Smooth muscle cell (in vitro differentiated cells): ENCODE results near the gene ATP9B. TPM values are rescaled to one million over a fixed set of nuclear protein-coding genes. Genes with fewer than 3 reads are reported as not detected.

ENCODE experiments used
- DNase-seq: peaks from one replicate; lab custom pipeline; 2025; ENCODE audit not compliant: unreplicated experiment; lab: John Stamatoyannopoulos, UW
- H2AFZ ChIP-seq: fragments of 200-600 bp; sonication (generic); 2 replicates; pipeline ENCODE4 v1.6.0; 2016; ENCODE audit warnings: antibody characterized with exemption, low read depth, mild to moderate bottlenecking
- H3F3A ChIP-seq: fragments of 200-600 bp; sonication (generic); 2 replicates; pipeline ENCODE4 v1.6.0; 2017; ENCODE audit warnings: antibody characterized with exemption, low read depth
- H3K27ac ChIP-seq: fragments of 200-600 bp; sonication (generic); 2 replicates; pipeline ENCODE4 v1.5.1; 2016; ENCODE audit warnings: low read depth, mild to moderate bottlenecking
- H3K27me3 ChIP-seq: fragments of 200-600 bp; sonication (generic); 2 replicates; pipeline ENCODE4 v1.6.1; 2016; ENCODE audit warnings: low read depth, mild to moderate bottlenecking
- H3K36me3 ChIP-seq: fragments of 200-600 bp; sonication (generic); 2 replicates; pipeline ENCODE4 v1.5.1; 2016; ENCODE audit warnings: low read depth
- H3K4me1 ChIP-seq: fragments of 200-600 bp; sonication (generic); 2 replicates; pipeline ENCODE4 v1.5.1; 2016; ENCODE audit warnings: low read depth
- H3K4me2 ChIP-seq: fragments of 200-600 bp; sonication (generic); 2 replicates; pipeline ENCODE4 v1.6.0; 2016; ENCODE audit warnings: mild to moderate bottlenecking
- H3K4me3 ChIP-seq: fragments of 200-600 bp; sonication (generic); 2 replicates; pipeline ENCODE4 v1.5.1; 2016; ENCODE audit warnings: mild to moderate bottlenecking
- H3K79me2 ChIP-seq: fragments of 200-600 bp; sonication (generic); 2 replicates; pipeline ENCODE4 v1.6.0; 2016; ENCODE audit warnings: low read depth, mild to moderate bottlenecking
- H3K9ac ChIP-seq: fragments of 200-600 bp; sonication (generic); 2 replicates; pipeline ENCODE4 v1.6.0; 2016; ENCODE audit warnings: low read depth
- H3K9me3 ChIP-seq: fragments of 200-600 bp; sonication (generic); replicated peaks from 2 replicates; pipeline ENCODE4 v1.5.1; 2016; ENCODE audit warnings: low read depth
- H4K20me1 ChIP-seq: fragments of 200-600 bp; sonication (generic); 2 replicates; pipeline ENCODE4 v1.6.0; 2016; ENCODE audit warnings: low read depth
- WGBS: methylation state at CpG from one replicate; pipeline ENCODE4 v1.1.7; 2016; ENCODE audit warnings: low lambda C conversion rate; 5-methylcytosine and 5-hydroxymethylcytosine counted together
- polyA plus RNA-seq: library from polyadenylated mRNA; unstranded; fragments of >200 nt; fragmentation: Nextera tagmentation; extraction: Ambion mirVana; gene quantifications from 2 replicates; pipeline ENCODE4 v1.2.1, GENCODE V29; 2016
- total RNA-seq: library from RNA; depleted of rRNA; stranded (reverse); fragments of >200 nt; gene quantifications from 2 replicates; pipeline ENCODE4 v1.2.3, GENCODE V29; 2014
- TF ChIP-seq, protein P1 (sequence below): fragments of 200-600 bp; sonication (generic); IDR thresholded peaks from 2 replicates; pipeline ENCODE4 v1.5.1; 2017; ENCODE audit warnings: borderline replicate concordance, mild to moderate bottlenecking, antibody characterized with exemption; ENCODE audit not compliant: insufficient read depth, poor library complexity, severe bottlenecking

The ATP9B gene
- total and polyA plus RNA-seq, 2 experiments from 2014 or later, result 6.1 to 16.4 TPM

DNA sequence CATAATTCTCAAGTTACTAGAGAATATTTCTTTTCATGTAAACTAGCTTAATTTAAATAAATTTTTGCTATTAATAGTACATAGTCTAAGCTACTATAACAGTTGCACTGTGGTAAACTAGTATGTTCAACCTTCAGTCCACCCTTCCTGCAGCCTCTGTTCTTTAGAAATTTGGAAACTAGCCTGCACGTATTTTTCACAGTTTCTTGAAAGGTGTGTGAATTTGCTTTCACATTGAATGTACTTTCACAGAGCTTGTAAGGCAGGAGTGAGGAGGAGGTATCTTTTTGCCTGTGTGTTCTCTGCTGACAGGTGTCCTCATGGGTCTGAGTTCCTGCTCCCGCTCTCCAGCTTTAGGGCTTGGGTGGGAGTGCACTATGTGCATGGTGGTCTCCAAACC lies 117.5 kb downstream of the ATP9B start:
- TF ChIP-seq, protein P1, sequence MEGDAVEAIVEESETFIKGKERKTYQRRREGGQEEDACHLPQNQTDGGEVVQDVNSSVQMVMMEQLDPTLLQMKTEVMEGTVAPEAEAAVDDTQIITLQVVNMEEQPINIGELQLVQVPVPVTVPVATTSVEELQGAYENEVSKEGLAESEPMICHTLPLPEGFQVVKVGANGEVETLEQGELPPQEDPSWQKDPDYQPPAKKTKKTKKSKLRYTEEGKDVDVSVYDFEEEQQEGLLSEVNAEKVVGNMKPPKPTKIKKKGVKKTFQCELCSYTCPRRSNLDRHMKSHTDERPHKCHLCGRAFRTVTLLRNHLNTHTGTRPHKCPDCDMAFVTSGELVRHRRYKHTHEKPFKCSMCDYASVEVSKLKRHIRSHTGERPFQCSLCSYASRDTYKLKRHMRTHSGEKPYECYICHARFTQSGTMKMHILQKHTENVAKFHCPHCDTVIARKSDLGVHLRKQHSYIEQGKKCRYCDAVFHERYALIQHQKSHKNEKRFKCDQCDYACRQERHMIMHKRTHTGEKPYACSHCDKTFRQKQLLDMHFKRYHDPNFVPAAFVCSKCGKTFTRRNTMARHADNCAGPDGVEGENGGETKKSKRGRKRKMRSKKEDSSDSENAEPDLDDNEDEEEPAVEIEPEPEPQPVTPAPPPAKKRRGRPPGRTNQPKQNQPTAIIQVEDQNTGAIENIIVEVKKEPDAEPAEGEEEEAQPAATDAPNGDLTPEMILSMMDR, result no peak
- 92% methylated on average over 2 of the region's 2 CpGs for WGBS
- Histone ChIP-seq H3K9ac (no peak overlapping the region), H3F3A (no peaks in the 10 kb centered on the region), H2AFZ (no peak overlapping the region), H3K79me2 (no peaks in the 10 kb centered on the region), H3K27ac (no peak overlapping the region), H4K20me1 (peaks cover 12% of the 10 kb centered on the region), H3K4me1 (no peaks in the 10 kb centered on the region), H3K36me3 (no peaks in the 10 kb centered on the region), H3K4me2 (no peak overlapping the region), H3K4me3 (no peak overlapping the region), H3K27me3 (no peaks in the 10 kb centered on the region), H3K9me3 (no peaks in the 10 kb centered on the region)
- DNase-seq, result no peak

DNA sequence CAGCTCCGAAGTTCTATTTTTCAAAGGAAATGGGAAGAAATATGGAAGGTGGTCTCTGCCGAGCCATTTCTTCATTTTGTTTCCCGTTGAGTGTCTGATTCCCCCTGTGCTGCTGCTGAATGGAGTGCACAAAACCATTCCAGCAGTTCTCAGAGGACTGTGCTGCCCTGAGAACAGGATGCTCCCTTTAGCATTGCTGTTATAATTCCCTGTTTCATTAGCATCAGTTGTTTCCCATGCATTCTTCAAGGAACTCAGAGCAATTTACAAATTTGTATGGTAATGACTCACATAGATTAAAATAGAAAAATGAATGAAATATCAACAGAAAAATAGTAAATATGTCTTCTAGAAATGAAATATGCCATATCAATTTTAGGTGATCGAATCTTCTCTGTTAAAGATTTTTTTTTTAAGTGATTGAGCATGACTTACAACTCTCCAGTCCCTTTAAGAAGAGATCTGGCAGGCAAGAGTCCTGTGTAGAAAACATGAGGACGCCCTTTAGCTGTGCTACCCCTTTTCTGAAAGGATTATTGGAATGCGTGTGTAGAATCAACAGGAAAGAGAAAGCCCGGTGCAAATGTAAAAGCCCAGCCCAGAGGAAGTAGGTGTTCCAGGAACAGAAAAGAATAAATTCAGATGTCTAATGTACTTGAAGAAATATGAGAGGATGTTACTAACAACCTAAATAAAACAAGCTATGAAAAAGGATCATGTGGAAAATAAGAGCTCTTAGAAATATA lies 118.5 kb downstream of the ATP9B start:
- no peaks in the 10 kb centered on the region for H3K36me3 ChIP-seq
- H3K27me3 ChIP-seq, result no peaks in the 10 kb centered on the region
- no peak overlapping the region for H3K9ac ChIP-seq
- H3K4me2 ChIP-seq, result no peak overlapping the region
- no peaks in the 10 kb centered on the region for H3K79me2 ChIP-seq
- no peaks in the 10 kb centered on the region for H3F3A ChIP-seq
- no peak overlapping the region for H3K4me3 ChIP-seq
- DNase-seq, result no peak
- no peaks in the 10 kb centered on the region for H3K4me1 ChIP-seq
- peaks cover 6% of the 10 kb centered on the region for H4K20me1 ChIP-seq
- TF ChIP-seq, protein P1, result no peak
- H3K27ac ChIP-seq, result no peak overlapping the region
- H2AFZ ChIP-seq, result no peak overlapping the region
- WGBS, result 93% methylated on average over 7 of the region's 7 CpGs
- H3K9me3 ChIP-seq, result no peaks in the 10 kb centered on the region

DNA sequence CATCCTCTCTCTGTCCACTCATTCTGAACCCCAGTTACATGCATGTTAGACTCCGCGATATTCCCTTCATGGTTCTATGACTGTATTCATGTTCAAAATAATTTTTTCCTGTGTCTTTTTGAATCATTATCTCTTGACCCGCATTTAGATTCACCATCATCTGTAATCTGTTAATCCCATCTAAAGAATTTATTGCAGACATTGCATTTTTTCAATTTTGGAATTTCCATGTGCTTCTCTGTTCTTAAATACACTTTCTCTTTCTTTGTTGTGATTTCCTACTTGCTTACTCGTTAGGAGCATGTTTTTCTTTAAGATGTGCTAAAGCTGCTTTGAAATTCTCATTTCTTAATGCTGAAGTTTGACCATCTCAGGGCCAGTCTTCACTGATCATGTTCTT lies 122.2 kb downstream of the ATP9B start:
- TF ChIP-seq, protein P1, result no peak
- Histone ChIP-seq H3K9me3 (no peaks in the 10 kb centered on the region), H2AFZ (no peak overlapping the region), H3K27ac (no peak overlapping the region), H3K27me3 (no peaks in the 10 kb centered on the region), H3K4me2 (no peak overlapping the region), H3K79me2 (no peaks in the 10 kb centered on the region), H3K36me3 (no peaks in the 10 kb centered on the region), H3K4me1 (no peaks in the 10 kb centered on the region), H3K9ac (no peak overlapping the region), H3F3A (no peaks in the 10 kb centered on the region), H4K20me1 (no peaks in the 10 kb centered on the region), H3K4me3 (no peak overlapping the region)
- 95% methylated on average over 4 of the region's 4 CpGs for WGBS
- DNase-seq, result no peak

DNA sequence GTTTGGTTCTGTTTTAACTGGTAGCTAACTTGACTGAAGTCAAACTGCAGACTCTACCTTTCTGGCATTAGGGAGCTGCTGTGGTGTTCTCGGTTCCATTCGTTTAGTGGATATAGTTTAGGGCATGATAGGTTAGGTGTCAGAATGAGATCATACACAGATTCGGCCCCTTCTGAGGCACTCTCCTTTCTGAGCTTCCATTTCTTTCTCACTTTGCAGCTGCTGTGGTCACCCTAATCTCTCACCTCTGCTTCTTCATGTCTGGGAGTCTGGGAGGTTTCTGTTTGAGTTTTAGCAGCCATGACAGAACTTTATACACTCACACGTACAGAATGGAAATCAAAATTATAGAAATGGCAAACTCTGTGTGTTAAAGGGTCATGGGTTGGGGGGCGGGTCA lies 122.8 kb downstream of the ATP9B start:
- H3F3A ChIP-seq, result no peaks in the 10 kb centered on the region
- no peak for DNase-seq
- TF ChIP-seq, protein P1, result no peak
- no peak overlapping the region for H3K4me3 ChIP-seq
- 94% methylated on average over 5 of the region's 5 CpGs for WGBS
- no peak overlapping the region for H2AFZ ChIP-seq
- H3K9me3 ChIP-seq, result no peaks in the 10 kb centered on the region
- no peaks in the 10 kb centered on the region for H3K27me3 ChIP-seq
- H3K79me2 ChIP-seq, result no peaks in the 10 kb centered on the region
- no peaks in the 10 kb centered on the region for H3K4me1 ChIP-seq
- no peak overlapping the region for H3K4me2 ChIP-seq
- no peak overlapping the region for H3K27ac ChIP-seq
- H3K36me3 ChIP-seq, result no peaks in the 10 kb centered on the region
- no peak overlapping the region for H3K9ac ChIP-seq
- no peaks in the 10 kb centered on the region for H4K20me1 ChIP-seq
